HCT116 (cell line): ENCODE measurements around the gene KCNN4. TPM values are rescaled to one million over a fixed set of nuclear protein-coding genes. Genes with fewer than 3 reads are reported as not detected.

ENCODE experiments used
- ATAC-seq: fragments of 200-7000 bp; cut with Tn5 transposase; 2 replicates; pipeline ENCODE4 v1.9.1; 2020; ENCODE audit warnings: mild to moderate bottlenecking, moderate library complexity
- BruUV-seq: library from RNA; stranded (reverse); fragments of 400-500 nt; replicated peaks from 2 replicates; lab custom pipeline; 2021; lab: Mats Ljungman, UMichigan
- CTCF ChIA-PET: fragments of 300-600 bp; sonication (Branson Sonifier 250); formaldehyde crosslinking; loops from one replicate; lab custom pipeline; 2021; ENCODE audit warnings: antibody characterized with exemption; lab: Charles Lee
- POLR2A ChIA-PET: fragments of 300-600, 350-600 bp; sonication (Branson Sonifier 250); formaldehyde crosslinking; loops from one replicate; lab custom pipeline; 2021; ENCODE audit warnings: antibody characterized with exemption; lab: Charles Lee
- RAD21 ChIA-PET, 2 experiments: fragments of 300-600 bp; sonication (Branson Sonifier 250); formaldehyde crosslinking; loops; one replicate each; lab custom pipeline; 2023; ENCODE audit warnings: low total read pairs in 2 of 2; ENCODE audit not compliant: uncharacterized antibody in 2 of 2, unreplicated experiment in 2 of 2, low non-redundant PET in 1 of 2; lab: Charles Lee
- DNase-seq: peaks from one replicate; pipeline ENCODE4 v3.0.0-alpha.2; 2010; ENCODE audit warnings: low read depth, low spot score
- H2AFZ ChIP-seq: fragments of 200-600 bp; shearing (Covaris generic), sonication (generic); 2 replicates; pipeline ENCODE4 v1.6.1; 2017; ENCODE audit warnings: low read depth, mixed run types, mixed read lengths, antibody characterized with exemption, low read length; ENCODE audit not compliant: poor library complexity, severe bottlenecking
- H3K27ac ChIP-seq: 2 replicates; pipeline ENCODE4 v1.5.1; 2012; ENCODE audit warnings: low read depth, low read length
- H3K27me3 ChIP-seq: fragments of 200-600 bp; sonication (generic); 2 replicates; pipeline ENCODE4 v1.6.1; 2016; ENCODE audit warnings: mixed run types, low read length, mixed read lengths; ENCODE audit not compliant: insufficient read depth
- H3K36me3 ChIP-seq, 2 experiments: fragments of 200-500 bp in 1 of 2; fragments of 200-600 bp in 1 of 2; sonication (Bioruptor generic) in 1 of 2; sonication (generic) in 1 of 2; 2 replicates each; pipeline versions ENCODE4 v1.5.1 to v1.6.1; 2014 to 2016; ENCODE audit warnings: low read length in 2 of 2, inconsistent platforms in 1 of 2, mixed read lengths in 1 of 2, mixed run types in 1 of 2; ENCODE audit not compliant: insufficient read depth in 2 of 2, control insufficient read depth in 1 of 2
- H3K4me1 ChIP-seq, 2 experiments: fragments of 200-600 bp in 1 of 2; sonication (generic) in 1 of 2; 2 replicates each; pipeline versions ENCODE4 v1.5.1 to v1.6.1; 2012 to 2017; ENCODE audit warnings: low read length in 2 of 2, inconsistent platforms in 1 of 2, mild to moderate bottlenecking in 1 of 2, mixed read lengths in 1 of 2, mixed run types in 1 of 2, moderate library complexity in 1 of 2; ENCODE audit not compliant: insufficient read depth in 2 of 2, control insufficient read depth in 1 of 2
- H3K4me2 ChIP-seq: fragments of 200-600 bp; sonication (generic); 2 replicates; pipeline ENCODE4 v1.6.1; 2017; ENCODE audit warnings: mixed run types, low read length, mixed read lengths
- H3K4me3 ChIP-seq, 2 experiments: fragments of 200-600 bp in 1 of 2; sonication (generic) in 1 of 2; replicated peaks in 1 of 2; 2 replicates each; pipeline ENCODE4 v1.5.1; 2011 to 2016; ENCODE audit warnings: low read length in 2 of 2, control low read depth in 1 of 2, low read depth in 1 of 2, mild to moderate bottlenecking in 1 of 2, mixed read lengths in 1 of 2, mixed run types in 1 of 2
- H3K79me2 ChIP-seq: fragments of 200-600 bp; sonication (generic); 2 replicates; pipeline ENCODE4 v1.6.1; 2017; ENCODE audit warnings: mild to moderate bottlenecking, mixed run types, low read length, moderate library complexity, mixed read lengths; ENCODE audit not compliant: insufficient read depth
- H3K9ac ChIP-seq: fragments of 200-600 bp; sonication (generic); 2 replicates; pipeline ENCODE4 v1.6.1; 2016; ENCODE audit warnings: low read length, mixed read lengths
- H3K9me2 ChIP-seq: fragments of 200-600 bp; sonication (generic), shearing (Covaris generic); 2 replicates; pipeline ENCODE4 v1.6.1; 2017; ENCODE audit warnings: mixed run types, mild to moderate bottlenecking, moderate library complexity; ENCODE audit not compliant: insufficient read depth
- H3K9me3 ChIP-seq, 2 experiments: fragments of 200-500 bp in 1 of 2; fragments of 200-600 bp in 1 of 2; sonication (Bioruptor generic) in 1 of 2; sonication (generic) in 1 of 2; 2 replicates each; pipeline ENCODE4 v1.6.1; 2014 to 2017; ENCODE audit warnings: low read length in 2 of 2, mixed read lengths in 2 of 2, inconsistent platforms in 1 of 2, low read depth in 1 of 2, mild to moderate bottlenecking in 1 of 2, mixed run types in 1 of 2, moderate library complexity in 1 of 2; ENCODE audit not compliant: control insufficient read depth in 1 of 2, insufficient read depth in 1 of 2
- H4K20me1 ChIP-seq: fragments of 200-600 bp; sonication (generic), shearing (Covaris generic); 2 replicates; pipeline ENCODE4 v1.6.1; 2017; ENCODE audit warnings: mixed run types, mild to moderate bottlenecking, moderate library complexity; ENCODE audit not compliant: insufficient read depth
- ATF3 ChIP-seq: IDR thresholded peaks from 2 replicates; pipeline ENCODE4 v1.6.1; 2012
- CTCF ChIP-seq, 3 experiments: fragments of 200-600 bp in 1 of 3; sonication (generic) in 1 of 3; IDR thresholded peaks in 2 of 3; conservative IDR thresholded peaks in 1 of 3; 2 replicates each; pipeline ENCODE4 v1.5.1; 2012 to 2017; ENCODE audit warnings: low read depth in 2 of 3, low read length in 2 of 3, antibody characterized with exemption in 1 of 3, borderline replicate concordance in 1 of 3, control low read depth in 1 of 3, mild to moderate bottlenecking in 1 of 3, mixed read lengths in 1 of 3, mixed run types in 1 of 3, moderate library complexity in 1 of 3; ENCODE audit not compliant: insufficient read depth in 1 of 3
- EGR1 ChIP-seq: IDR thresholded peaks from 2 replicates; pipeline ENCODE4 v1.6.1; 2012; ENCODE audit warnings: low read depth
- FOSL1 ChIP-seq: IDR thresholded peaks from 2 replicates; pipeline ENCODE4 v1.6.1; 2012; ENCODE audit warnings: low read depth
- JUND ChIP-seq: IDR thresholded peaks from 2 replicates; pipeline ENCODE4 v1.6.1; 2012
- POLR2A ChIP-seq: IDR thresholded peaks from 2 replicates; pipeline ENCODE4 v1.7.0; 2011; ENCODE audit warnings: borderline replicate concordance; ENCODE audit not compliant: insufficient read depth, insufficient read length; ENCODE audit errors: extremely low read depth
- REST ChIP-seq: IDR thresholded peaks from 2 replicates; pipeline ENCODE4 v1.6.1; 2012; ENCODE audit warnings: low read depth
- SP1 ChIP-seq: IDR thresholded peaks from 2 replicates; pipeline ENCODE4 v1.6.1; 2012; ENCODE audit warnings: low read depth
- TCF7L2 ChIP-seq: IDR thresholded peaks from 2 replicates; pipeline ENCODE4 v1.7.0; 2011; ENCODE audit warnings: borderline replicate concordance, inconsistent platforms; ENCODE audit not compliant: insufficient read depth, insufficient read length; ENCODE audit errors: extremely low read depth
- YY1 ChIP-seq: IDR thresholded peaks from 2 replicates; pipeline ENCODE4 v1.6.1; 2011; ENCODE audit warnings: low read length, low read depth, moderate library complexity, mild to moderate bottlenecking; ENCODE audit not compliant: insufficient replicate concordance; ENCODE audit errors: extremely low read depth
- ZFX ChIP-seq: fragments of 450-650 bp; IDR thresholded peaks from 2 replicates; pipeline ENCODE4 v1.6.1; 2017
- intact Hi-C: fragments of 100-400 bp; cut with micrococcal nuclease; formaldehyde crosslinking; loops from 2 replicates; pipeline ENCODE4 v1.10.0; 2022
- total RNA-seq: library from RNA; stranded (reverse); gene quantifications from one replicate; pipeline ENCODE4 v1.2.1, GENCODE V29; 2021; ENCODE audit not compliant: unreplicated experiment

The KCNN4 gene
- total RNA-seq, 1 experiment from 2014 or later, result 72.9 TPM

- Histone ChIP-seq H4K20me1 (no peaks in the 10 kb centered on the region), H3K27me3 (no peaks in the 10 kb centered on the region), H3K9me2 (no peaks in the 10 kb centered on the region), H3K27ac (no peak within 1 kb of the TSS), H3K4me1 (peaks cover 18 to 29% of the 10 kb centered on the region in 2 experiments), H3K4me2 (no peak within 1 kb of the TSS), H3K9ac (no peak within 1 kb of the TSS), H2AFZ (no peak within 1 kb of the TSS), H3K9me3 (no peaks in the 10 kb centered on the region), H3K4me3 (no peak within 1 kb of the TSS), H3K79me2 (no peaks in the 10 kb centered on the region), H3K36me3 (no peaks in the 10 kb centered on the region)
- ChIA-PET CTCF (no interaction called here), POLR2A (no interaction called here), RAD21 (no interaction called here)
- no TSS peak for BruUV-seq
- TF ChIP-seq CTCF (IDR thresholded peaks at IDR 0.05 in 2 of 3, conservative IDR thresholded peaks at IDR 0.05 in 1 of 3; ENCODE audit: borderline replicate concordance in 1 of 3, insufficient read depth in 1 of 3, low read depth in 2 of 3, low read length in 2 of 3), result no peak
- no peak for TF ChIP-seq ATF3
- TF ChIP-seq FOSL1, result no peak
- no peak for TF ChIP-seq SP1
- TF ChIP-seq JUND, result no peak
- TF ChIP-seq ZFX, result no peak
- no peak for TF ChIP-seq TCF7L2
- TF ChIP-seq REST, result no peak
- TF ChIP-seq POLR2A, result no peak
- no peak for TF ChIP-seq EGR1
- no peak for TF ChIP-seq YY1
- ATAC-seq, result no peak
- DNase-seq, result no peak
- intact Hi-C loops, result no loop called here
Measured at GRCh38 chr19:43802216-43802951, 21.6 kb upstream of the KCNN4 start, which contains the start of gene LYPD5. LYPD5 (minus strand) TSS chr19:43802447; CDS start chr19:43802380, 67 bp downstream.
